K562 (cell line): ENCODE data around the gene WWC2.

Experiments used
- BDP1 ChIP-seq: IDR thresholded peaks from 3 replicates; pipeline ENCODE4 v1.6.1; 2011; ENCODE audit not compliant: insufficient read length, insufficient read depth
- CTCF ChIP-seq, 3 experiments: IDR thresholded peaks in 2 of 3; conservative IDR thresholded peaks in 1 of 3; 2 replicates each; pipeline ENCODE4 v1.5.1; 2011 to 2012; ENCODE audit warnings: low read length in 3 of 3, mild to moderate bottlenecking in 3 of 3, control low read depth in 2 of 3, improper control_type of control experiment in 1 of 3, inconsistent platforms in 1 of 3, low read depth in 1 of 3, mixed read lengths in 1 of 3, moderate library complexity in 1 of 3; ENCODE audit not compliant: insufficient read depth in 2 of 3
- E2F3 ChIP-seq: fragments of 250-450 bp; sonication (Bioruptor Pico); IDR thresholded peaks from 2 replicates; pipeline ENCODE4 v1.4.0; 2020; ENCODE audit warnings: mild to moderate bottlenecking
- EP300 ChIP-seq: IDR thresholded peaks from 2 replicates; pipeline ENCODE4 v1.6.1; 2012; ENCODE audit warnings: low read length, improper control_type of control experiment
- MEF2A ChIP-seq: IDR thresholded peaks from 2 replicates; pipeline ENCODE4 v1.6.1; 2011; ENCODE audit warnings: low read depth, mild to moderate bottlenecking, low read length, moderate library complexity; ENCODE audit not compliant: control insufficient read depth
- MTF1 ChIP-seq: fragments of 250-450 bp; sonication (Bioruptor Pico); IDR thresholded peaks from 2 replicates; pipeline ENCODE4 v1.9.0; 2021; ENCODE audit warnings: moderate library complexity, mild to moderate bottlenecking, inconsistent platforms, borderline replicate concordance
- NR2C2 ChIP-seq, 2 experiments: fragments of 200-800 bp in 1 of 2; sonication (Bioruptor generic) in 1 of 2; sonication (generic) in 1 of 2; formaldehyde crosslinking in 1 of 2; IDR thresholded peaks; 2 replicates each; pipeline versions ENCODE4 v1.6.1 to v1.8.0; 2016 to 2022; ENCODE audit warnings: mild to moderate bottlenecking in 1 of 2, missing compliant biosample characterization in 1 of 2, missing genetic modification characterization in 1 of 2, missing genetic modification reagents in 1 of 2
- RBM22 ChIP-seq: fragments of 200-400 bp; formaldehyde crosslinking; IDR thresholded peaks from 2 replicates; pipeline ENCODE4 v1.6.1; 2018; ENCODE audit warnings: low read length, low read depth; ENCODE audit not compliant: poor library complexity, severe bottlenecking
- ZBTB5 ChIP-seq: fragments of 450-650 bp; IDR thresholded peaks from 2 replicates; pipeline ENCODE4 v1.6.1; 2017; ENCODE audit warnings: antibody characterized with exemption
- TF ChIP-seq, protein P1 (sequence below): sonication (generic); formaldehyde crosslinking; IDR thresholded peaks from 2 replicates; pipeline ENCODE4 v1.8.0; 2022; ENCODE audit warnings: mild to moderate bottlenecking, low read depth, missing genetic modification reagents
- TF ChIP-seq, protein P2 (sequence below): sonication (generic); formaldehyde crosslinking; IDR thresholded peaks from 2 replicates; pipeline ENCODE4 v1.5.0; 2020; ENCODE audit warnings: missing genetic modification reagents
- TF ChIP-seq, protein P3 (sequence below), 2 experiments: IDR thresholded peaks; 2 replicates each; pipeline ENCODE4 v1.6.1; 2011; ENCODE audit warnings: borderline replicate concordance in 1 of 2, control low read depth in 1 of 2, low read depth in 1 of 2, low read length in 1 of 2, mild to moderate bottlenecking in 1 of 2, mixed read lengths in 1 of 2, moderate library complexity in 1 of 2; ENCODE audit not compliant: insufficient read depth in 1 of 2, insufficient read length in 1 of 2, poor library complexity in 1 of 2, severe bottlenecking in 1 of 2; ENCODE audit errors: extremely low read depth in 1 of 2
- TF ChIP-seq, protein P4 (sequence below): fragments of 250-450 bp; sonication (Bioruptor Pico); IDR thresholded peaks from 2 replicates; pipeline ENCODE4 v1.8.0; 2021; ENCODE audit warnings: borderline replicate concordance, mild to moderate bottlenecking, moderate library complexity; ENCODE audit not compliant: poor library complexity, severe bottlenecking
- TF ChIP-seq, protein P5 (sequence below), 2 experiments: IDR thresholded peaks; 2 replicates each; pipeline ENCODE4 v1.6.1; 2012; ENCODE audit warnings: improper control_type of control experiment in 2 of 2, low read depth in 2 of 2, low read length in 2 of 2, borderline replicate concordance in 1 of 2

DNA sequence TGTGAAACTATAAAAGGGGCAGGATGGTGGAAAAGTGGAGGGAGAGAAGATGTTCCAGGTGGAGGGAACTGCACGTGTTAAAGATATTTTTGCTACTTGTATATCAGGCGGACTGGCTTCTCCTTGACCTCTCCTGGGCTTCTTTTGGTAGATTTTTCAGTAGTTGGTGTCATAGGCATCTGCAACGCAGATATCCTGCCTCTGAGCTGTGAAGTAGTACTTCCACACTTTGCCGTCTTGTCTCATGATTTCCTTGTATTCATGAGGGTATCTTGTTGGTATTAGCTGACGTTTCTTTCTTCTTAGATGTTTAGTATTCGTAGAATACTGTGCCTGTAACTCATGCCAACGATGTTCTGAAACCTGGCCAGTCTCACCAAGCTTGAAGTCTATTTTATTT, 81.0 kb downstream of the WWC2 start:
- TF ChIP-seq, protein P1, sequence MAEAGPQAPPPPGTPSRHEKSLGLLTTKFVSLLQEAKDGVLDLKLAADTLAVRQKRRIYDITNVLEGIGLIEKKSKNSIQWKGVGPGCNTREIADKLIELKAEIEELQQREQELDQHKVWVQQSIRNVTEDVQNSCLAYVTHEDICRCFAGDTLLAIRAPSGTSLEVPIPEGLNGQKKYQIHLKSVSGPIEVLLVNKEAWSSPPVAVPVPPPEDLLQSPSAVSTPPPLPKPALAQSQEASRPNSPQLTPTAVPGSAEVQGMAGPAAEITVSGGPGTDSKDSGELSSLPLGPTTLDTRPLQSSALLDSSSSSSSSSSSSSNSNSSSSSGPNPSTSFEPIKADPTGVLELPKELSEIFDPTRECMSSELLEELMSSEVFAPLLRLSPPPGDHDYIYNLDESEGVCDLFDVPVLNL (CRISPR knock-in tag): no peak
- TF ChIP-seq RBM22 (no peak), MTF1 (CRISPR knock-in tag) (no peak), BDP1 (no peak), ZBTB5 (no peak), EP300 (no peak), E2F3 (CRISPR knock-in tag) (no peak), MEF2A (no peak), CTCF (IDR thresholded peaks at IDR 0.05 in 2 of 3, conservative IDR thresholded peaks at IDR 0.05 in 1 of 3; ENCODE audit: insufficient read depth in 2 of 3, low read depth in 1 of 3, low read length in 3 of 3) (no peak), NR2C2 (CRISPR knock-in tag; IDR thresholded peaks at IDR 0.05) (no peak), NR2C2 (tag; IDR thresholded peaks at IDR 0.05) (no peak)
- TF ChIP-seq, protein P2, sequence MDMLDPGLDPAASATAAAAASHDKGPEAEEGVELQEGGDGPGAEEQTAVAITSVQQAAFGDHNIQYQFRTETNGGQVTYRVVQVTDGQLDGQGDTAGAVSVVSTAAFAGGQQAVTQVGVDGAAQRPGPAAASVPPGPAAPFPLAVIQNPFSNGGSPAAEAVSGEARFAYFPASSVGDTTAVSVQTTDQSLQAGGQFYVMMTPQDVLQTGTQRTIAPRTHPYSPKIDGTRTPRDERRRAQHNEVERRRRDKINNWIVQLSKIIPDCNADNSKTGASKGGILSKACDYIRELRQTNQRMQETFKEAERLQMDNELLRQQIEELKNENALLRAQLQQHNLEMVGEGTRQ (CRISPR knock-in tag): no peak
- TF ChIP-seq, protein P3, sequence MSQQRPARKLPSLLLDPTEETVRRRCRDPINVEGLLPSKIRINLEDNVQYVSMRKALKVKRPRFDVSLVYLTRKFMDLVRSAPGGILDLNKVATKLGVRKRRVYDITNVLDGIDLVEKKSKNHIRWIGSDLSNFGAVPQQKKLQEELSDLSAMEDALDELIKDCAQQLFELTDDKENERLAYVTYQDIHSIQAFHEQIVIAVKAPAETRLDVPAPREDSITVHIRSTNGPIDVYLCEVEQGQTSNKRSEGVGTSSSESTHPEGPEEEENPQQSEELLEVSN (IDR thresholded peaks at IDR 0.05; ENCODE audit: borderline replicate concordance in 1 of 2, extremely low read depth in 1 of 2, insufficient read depth in 1 of 2, insufficient read length in 1 of 2, low read depth in 1 of 2, low read length in 1 of 2, poor library complexity in 1 of 2, severe bottlenecking in 1 of 2): no peak
- TF ChIP-seq, protein P4, sequence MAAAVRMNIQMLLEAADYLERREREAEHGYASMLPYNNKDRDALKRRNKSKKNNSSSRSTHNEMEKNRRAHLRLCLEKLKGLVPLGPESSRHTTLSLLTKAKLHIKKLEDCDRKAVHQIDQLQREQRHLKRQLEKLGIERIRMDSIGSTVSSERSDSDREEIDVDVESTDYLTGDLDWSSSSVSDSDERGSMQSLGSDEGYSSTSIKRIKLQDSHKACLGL: no peak
- TF ChIP-seq, protein P5, sequence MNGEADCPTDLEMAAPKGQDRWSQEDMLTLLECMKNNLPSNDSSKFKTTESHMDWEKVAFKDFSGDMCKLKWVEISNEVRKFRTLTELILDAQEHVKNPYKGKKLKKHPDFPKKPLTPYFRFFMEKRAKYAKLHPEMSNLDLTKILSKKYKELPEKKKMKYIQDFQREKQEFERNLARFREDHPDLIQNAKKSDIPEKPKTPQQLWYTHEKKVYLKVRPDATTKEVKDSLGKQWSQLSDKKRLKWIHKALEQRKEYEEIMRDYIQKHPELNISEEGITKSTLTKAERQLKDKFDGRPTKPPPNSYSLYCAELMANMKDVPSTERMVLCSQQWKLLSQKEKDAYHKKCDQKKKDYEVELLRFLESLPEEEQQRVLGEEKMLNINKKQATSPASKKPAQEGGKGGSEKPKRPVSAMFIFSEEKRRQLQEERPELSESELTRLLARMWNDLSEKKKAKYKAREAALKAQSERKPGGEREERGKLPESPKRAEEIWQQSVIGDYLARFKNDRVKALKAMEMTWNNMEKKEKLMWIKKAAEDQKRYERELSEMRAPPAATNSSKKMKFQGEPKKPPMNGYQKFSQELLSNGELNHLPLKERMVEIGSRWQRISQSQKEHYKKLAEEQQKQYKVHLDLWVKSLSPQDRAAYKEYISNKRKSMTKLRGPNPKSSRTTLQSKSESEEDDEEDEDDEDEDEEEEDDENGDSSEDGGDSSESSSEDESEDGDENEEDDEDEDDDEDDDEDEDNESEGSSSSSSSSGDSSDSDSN (IDR thresholded peaks at IDR 0.05; ENCODE audit: borderline replicate concordance in 1 of 2, low read depth in 2 of 2, low read length in 2 of 2): no peak
